ENCODE results near the gene FREM1.

The FREM1 gene

GRCh38 chr9:14866200-14866749 lies 44.0 kb downstream of the FREM1 start:
- no peak for DNase-seq

GRCh38 chr9:14864309-14864708 lies 45.9 kb downstream of the FREM1 start:
- no peak for DNase-seq

DNA sequence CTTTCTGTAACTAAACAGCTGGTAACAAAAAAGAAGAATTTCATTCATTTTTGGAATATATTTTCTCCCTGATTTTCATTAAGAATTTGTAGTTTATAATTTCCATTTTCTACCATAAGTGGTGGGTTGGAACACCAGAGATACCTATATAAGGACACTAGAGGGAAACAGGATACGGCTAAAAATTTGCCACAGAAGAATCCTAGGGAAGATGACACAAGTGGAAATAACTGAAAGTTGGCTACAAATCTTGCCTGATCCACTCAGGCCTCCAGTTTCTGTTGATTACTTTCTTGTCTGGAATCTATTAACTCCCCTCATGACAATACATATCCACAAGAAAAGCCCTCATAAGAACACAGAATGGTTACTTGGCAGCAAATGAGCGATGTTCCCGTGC lies 46.8 kb downstream of the FREM1 start:
- DNase-seq: no peak

DNA sequence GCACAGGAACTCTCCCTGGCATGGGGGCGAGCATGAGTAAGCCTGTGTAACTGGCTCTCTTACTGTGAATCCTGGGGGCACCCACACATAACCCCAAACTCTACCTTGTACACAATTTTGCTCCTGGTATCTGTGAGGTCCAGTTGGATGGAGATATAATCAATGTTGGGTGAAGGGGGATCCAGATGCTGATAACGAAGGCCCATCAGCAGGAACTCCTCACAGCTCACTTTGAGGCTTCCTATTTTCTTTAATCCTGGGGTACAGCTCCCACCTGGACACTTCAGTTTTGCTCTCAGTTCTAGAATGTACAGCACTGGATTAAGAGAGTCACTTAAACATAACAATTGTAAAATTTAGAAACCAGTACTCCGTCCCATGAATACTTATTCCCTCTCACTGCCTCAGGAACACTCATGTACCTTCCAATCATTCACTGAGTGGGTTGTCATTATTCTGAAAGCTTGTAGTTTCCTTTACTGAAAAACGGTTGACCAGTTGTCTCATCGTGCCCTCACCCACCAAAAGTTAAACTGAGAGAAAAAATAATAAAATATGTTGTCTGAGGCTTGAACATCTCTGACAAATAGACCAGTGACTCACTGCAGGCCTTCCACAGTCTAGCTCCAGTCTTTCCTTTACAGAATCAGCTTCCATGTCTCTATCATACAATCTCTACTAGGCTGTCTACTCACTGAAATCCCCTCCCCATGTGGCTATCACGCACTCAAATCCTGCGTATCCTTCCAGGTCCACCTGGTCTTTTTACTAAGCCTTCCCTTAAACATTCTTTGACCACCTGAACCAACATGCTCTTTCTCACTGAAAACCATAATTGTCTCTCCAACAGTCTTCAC lies 52.6 kb downstream of the FREM1 start:
- no peak for DNase-seq

- DNase-seq: no peak
Observed at GRCh38 chr9:14849851-14850250, 60.4 kb downstream of the FREM1 start.

- no peak for DNase-seq
Observed at GRCh38 chr9:14849296-14849695, 60.9 kb downstream of the FREM1 start.

- DNase-seq: no peak
Observed at GRCh38 chr9:14846871-14847311, 63.3 kb downstream of the FREM1 start.

GRCh38 chr9:14843163-14843562 lies 67.1 kb downstream of the FREM1 start:
- DNase-seq: no peak

GRCh38 chr9:14842269-14842668 lies 68.0 kb downstream of the FREM1 start:
- DNase-seq: no peak

DNA sequence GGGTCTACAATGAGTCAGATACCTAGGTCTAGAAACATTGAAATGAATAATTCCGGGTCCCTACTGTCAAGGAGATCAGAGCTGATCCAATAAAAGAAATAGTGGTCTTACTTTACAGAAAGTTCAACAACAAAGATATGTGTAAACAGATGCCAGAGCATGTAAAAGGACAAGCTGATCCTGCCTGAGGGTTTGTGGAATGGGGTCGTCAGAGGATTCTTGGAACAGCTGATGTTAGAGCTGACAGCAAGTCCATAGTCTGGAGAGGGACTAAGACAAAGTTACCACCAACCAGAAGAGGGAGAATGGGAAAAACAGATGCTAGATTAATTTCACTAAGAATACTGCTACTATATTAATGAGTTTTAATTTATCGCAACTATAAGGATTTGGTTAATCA lies 71.5 kb downstream of the FREM1 start:
- DNase-seq: no peak

DNA sequence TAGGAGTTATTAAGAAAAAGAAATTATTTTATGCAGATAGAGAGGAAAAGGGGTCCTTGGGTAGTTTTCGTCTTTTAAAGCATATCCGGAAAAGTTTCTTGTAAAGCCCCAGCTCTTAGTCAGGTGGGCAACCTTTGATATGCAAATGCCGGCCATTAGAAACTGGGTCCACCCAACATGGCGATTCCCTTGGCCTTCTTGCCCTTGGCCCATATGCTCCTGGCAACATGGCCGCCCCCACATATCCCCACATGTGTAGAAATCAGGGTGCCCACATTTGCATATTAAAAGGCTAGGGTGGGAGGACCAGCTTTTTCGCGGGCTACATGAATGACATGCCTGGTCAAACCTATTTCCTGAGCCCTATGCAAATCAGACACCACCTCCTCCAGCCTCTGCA lies 73.3 kb downstream of the FREM1 start:
- DNase-seq: no peak

- DNase-seq: no peak
Observed at GRCh38 chr9:14831661-14832060, 78.6 kb downstream of the FREM1 start.

- no peak for DNase-seq
Observed at GRCh38 chr9:14831074-14831473, 79.2 kb downstream of the FREM1 start.

DNA sequence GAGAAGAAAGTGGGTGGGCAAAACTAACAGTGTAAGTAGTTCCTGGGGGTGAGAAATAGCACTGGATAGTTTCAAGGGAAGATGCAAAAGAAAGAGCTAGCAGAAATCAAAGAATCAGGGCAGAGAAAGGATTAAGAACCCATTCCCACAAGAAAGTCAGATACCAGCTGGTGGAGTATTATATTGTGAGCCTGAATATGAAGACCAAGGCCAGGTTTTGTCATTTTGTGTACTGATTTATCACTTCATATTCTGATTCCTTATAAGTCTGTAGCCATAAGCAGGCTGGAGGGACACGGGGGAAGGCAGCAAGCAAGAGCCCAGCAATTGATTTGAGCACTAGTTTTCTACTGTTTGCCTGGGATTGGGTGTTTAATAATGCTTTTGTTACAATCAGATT lies 80.2 kb downstream of the FREM1 start:
- no peak for DNase-seq

DNA sequence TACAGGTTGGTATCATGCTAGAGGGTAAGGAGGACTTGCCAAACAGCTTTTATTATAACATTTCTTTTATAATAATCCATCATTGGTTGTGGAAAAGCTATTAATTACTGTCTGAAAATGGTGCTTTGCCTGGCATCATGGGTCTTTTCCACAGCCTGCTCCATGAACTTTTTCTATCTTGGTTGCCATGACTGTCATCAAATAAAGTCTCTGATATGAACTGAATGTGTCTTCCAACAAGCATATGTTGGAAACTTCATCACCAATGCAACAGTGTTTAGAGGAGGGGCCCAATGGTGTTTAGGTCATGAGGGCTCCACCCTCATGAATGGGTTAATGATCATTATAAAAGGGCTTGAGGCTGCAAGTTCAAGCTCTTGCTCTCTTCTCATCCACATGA lies 81.0 kb downstream of the FREM1 start:
- DNase-seq: no peak

DNA sequence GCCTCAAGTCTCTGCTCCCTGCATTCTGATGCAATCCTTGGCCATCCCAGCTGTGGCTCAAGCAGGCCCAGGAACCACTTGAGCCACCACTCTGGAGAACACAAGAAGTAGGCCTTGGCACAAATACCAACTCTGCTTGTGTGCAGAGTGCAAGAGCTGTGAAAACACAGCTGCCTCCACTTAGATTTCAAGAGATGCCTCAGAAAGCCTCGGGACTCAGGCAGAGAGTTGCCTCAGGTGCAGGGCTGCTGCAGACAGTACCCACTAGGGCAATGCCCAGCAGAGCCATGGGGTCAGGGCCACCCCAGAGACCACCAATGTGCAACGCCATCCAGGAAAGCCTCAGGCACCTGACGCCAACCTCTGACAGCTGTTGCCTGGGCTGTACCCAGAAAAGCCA lies 82.4 kb downstream of the FREM1 start:
- DNase-seq: no peak

- no peak for DNase-seq
Observed at GRCh38 chr9:14824481-14824880, 85.7 kb downstream of the FREM1 start.

DNA sequence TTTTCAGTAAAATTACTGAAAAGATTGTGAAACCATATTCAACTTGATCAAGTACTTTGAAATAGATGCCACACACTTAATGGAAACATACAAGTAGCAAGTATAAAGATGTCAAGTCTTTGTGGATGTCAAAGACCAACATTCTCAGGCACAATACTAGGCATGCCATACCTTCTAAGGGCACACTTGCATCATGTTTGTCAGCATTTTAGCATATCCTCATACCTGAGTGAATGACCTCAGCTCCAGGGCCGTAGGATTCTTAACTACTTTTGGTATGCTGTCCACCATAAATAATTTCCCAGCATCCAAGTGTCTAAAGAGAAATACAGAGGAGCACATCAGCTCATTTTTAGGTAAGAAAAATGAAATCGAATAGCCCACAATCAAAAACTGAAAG lies 86.4 kb downstream of the FREM1 start:
- no peak for DNase-seq

DNA sequence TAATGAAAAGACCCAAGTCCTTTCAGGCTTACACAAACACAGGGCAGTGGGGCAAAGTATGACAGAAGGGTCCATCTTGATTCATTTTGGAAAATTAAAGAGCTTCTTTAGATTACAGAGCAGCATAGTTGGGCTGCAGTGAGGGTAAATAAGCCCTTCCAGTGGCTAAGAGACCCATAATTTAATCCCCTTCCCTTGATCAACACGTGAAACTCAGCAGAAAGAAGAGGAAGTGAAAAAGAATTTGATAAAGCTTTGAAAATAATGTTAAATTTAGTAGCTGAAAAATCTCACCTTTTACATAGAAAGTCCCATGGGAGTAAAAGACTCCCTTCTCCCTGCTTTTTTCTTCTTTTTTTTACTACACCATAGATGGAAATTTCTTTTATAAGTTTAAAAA lies 87.6 kb downstream of the FREM1 start:
- no peak for DNase-seq

DNA sequence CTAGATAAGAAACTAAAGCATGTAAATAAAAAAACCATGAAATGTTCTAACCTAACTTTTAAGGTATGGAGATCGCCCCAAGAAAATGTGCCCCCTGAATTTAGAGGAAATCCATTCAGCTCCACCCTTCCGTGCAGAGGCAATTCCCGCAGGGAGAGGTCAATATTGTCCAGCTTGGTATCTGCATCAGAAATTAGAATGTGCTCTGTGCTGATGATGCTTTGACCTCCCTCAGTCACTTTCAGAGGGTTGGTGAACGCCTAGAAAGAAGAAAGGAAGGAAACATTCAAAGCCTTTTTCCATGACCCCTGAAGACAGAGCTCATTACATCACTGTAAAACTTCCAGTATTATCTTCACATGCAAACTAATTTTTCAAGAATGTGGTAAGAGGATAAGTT lies 91.0 kb downstream of the FREM1 start:
- no peak for DNase-seq

GRCh38 chr9:14814249-14814628 lies 96.0 kb downstream of the FREM1 start:
- DNase-seq: no peak

- no peak for DNase-seq
Observed at GRCh38 chr9:14813336-14814248, 96.6 kb downstream of the FREM1 start.

DNA sequence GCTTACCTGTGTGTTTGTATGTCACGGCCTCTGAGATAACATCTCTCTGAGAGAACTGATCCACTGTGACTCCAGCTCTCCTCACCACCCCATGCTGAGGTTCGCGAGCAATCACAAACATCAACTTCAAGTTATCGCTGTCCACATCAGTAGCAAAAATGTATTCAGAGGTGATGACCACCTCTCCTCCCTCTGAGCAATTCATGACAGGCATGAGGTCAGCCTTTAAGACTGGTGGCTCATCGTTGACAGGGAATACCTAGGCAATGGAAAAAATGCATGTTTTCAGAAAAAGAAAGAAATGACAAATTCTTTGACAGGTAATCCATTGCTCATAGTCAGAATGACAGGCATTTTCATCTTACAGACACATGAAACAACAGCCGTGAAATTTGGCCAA lies 97.4 kb downstream of the FREM1 start:
- DNase-seq: no peak

DNA sequence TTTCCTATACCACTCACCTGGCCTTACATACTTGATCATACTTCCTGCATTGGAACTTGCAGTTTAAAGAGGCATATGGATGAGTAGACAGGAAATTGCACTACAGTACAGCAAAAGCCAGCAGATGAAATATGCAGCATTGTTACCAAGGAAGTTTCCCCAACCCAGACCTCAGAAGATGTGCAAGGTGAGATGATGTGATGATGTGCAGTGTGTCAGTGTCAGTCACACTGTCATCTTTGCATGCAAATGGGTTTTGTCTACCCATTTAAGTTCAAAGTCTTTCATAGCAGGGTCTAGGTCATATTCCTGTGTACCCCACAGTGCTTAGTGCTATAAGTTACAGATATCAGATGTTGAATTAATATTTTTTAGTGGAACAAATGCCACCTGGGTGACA lies 98.4 kb downstream of the FREM1 start:
- DNase-seq: no peak
